NT2/D1 (cell line): Measurements from ENCODE around the gene FZD10.

Source experiments
- YY1 ChIP-seq: IDR thresholded peaks from 2 replicates; pipeline ENCODE4 v1.6.1; 2011; ENCODE audit not compliant: insufficient read length, insufficient read depth
- ZNF274 ChIP-seq: IDR thresholded peaks from 2 replicates; pipeline ENCODE4 v1.6.1; 2011; ENCODE audit warnings: mild to moderate bottlenecking, low read depth, low read length

DNA sequence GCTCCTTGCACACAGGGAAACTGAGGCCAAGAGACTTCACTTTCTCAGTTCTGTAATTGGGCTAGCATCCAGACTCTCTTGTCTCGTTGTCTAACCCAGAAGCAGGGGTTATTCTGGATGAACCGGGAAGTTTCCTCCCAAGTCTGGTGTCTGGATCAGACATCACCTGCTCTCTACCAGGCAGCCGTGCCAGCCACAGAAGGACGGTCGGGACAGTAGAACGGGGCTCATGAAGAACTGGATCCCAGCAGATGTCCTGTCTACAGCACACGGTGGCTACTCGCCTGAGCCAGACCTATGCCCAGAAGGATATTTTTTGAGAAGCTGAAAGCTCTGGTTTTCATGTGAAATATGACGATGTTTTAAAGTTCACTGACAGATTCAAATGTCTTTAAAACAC lies 19.1 kb upstream of the FZD10 start:
- no peak for TF ChIP-seq ZNF274
- no peak for TF ChIP-seq YY1
